GF-D8 (cell line): ENCODE measurements around the gene STARD5.
A peak's percentile ranks its signal among the peaks of the same experiment; 100 is the strongest.

Experiments
- DNase-seq: peaks from one replicate; lab custom pipeline; 2025; lab: John Stamatoyannopoulos, UW

Gene STARD5

DNA sequence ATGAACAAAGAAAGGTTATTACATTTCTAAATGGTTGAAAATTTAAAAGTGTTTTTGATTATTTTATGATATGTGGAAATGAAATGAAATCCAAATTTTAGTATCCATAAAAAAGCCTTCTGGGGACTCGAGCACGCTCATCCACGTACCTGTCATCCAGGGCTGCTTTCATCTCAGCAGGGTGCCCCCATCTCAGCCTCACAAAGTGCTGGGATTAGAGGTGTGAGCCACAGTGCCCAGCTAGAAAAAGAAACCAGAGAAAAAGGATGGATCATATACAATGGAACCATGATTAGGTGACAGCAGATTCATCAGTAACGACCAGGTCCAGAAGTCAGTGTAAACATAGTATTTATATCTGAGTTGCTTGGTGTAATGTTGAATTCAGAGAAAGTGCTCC is 49.7 kb downstream of the STARD5 start:
- no peak for DNase-seq

DNA sequence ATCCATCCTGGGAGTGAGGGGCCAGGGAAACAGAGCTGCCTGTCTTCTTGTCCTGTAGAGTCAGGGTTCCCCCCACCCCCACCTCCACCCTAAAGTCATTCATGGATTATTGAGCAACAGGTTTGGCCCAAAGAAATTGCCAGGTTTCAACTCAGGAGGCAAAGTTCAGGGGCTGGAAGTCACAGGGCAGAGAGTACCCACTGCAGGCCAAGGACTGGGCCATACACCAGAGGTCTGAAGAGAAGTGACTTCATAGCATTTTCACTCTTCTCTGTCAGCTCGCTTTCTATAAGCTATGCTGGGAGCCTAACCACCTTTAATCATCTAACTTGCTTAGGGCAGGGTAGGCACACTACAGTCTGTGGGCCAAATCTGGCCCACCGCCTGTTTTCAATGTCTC is 50.1 kb downstream of the STARD5 start:
- no peak for DNase-seq

DNA sequence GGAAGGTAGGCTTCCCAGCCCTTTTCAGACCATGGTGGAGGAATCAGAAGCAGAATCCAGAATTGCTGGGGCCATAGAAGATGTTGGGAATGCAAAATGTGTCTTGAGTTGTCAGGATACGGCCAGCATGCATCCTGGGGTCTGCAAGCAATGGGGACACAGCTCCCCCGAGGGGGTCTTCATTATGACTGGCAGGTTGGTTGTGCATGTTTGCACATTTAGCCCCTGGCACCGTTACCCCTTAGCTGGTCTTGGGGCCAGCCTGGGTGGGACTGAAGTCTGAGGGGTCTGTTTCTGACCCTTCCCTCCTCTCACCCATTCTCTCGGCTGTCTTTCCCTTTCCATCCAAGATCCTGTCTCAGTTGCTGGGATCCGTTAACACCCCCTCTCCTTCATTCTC is 50.7 kb downstream of the STARD5 start:
- DNase-seq: no peak

DNA sequence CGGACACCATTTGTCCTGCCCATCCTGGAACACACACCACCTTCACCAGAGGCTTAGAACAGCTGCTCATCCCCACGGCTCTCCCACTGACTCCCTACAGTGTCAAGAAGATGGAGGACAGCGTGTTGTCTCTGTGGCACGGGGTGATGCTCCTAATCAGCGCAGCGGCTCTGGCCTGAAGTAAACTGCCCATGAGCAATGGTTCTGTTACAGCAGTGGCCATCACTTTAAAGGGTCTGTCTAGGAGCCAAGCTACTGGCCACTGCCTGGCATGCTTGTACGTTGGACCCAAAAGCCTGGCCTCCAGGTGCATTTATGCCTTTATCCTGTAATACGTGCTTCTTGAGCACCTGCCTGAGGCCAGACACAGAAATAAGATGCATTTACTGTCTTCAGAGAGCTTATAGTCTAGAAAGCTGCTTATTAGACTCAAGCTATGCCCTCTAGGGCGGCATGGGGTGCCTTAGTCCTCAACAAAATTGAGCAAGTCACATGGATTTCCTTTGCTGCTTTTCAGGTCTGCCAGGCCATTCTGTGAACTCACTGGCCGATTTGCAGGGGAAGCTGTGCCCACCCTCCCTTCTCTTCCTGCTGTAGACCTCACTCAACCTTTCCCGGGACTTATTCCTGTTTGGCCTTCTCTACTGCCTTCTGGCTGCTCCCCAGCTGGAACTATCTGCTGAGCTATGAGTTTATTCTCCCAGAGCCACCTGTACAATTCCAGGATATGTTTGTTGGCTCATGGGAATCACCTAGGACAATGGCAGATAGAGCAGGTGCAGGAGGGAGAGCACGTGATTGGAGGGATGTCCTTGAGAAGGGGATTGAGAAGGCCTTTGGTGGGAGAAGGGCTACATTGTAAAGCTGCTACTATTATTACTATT is 51.9 kb downstream of the STARD5 start:
- DNase-seq: no peak

DNA sequence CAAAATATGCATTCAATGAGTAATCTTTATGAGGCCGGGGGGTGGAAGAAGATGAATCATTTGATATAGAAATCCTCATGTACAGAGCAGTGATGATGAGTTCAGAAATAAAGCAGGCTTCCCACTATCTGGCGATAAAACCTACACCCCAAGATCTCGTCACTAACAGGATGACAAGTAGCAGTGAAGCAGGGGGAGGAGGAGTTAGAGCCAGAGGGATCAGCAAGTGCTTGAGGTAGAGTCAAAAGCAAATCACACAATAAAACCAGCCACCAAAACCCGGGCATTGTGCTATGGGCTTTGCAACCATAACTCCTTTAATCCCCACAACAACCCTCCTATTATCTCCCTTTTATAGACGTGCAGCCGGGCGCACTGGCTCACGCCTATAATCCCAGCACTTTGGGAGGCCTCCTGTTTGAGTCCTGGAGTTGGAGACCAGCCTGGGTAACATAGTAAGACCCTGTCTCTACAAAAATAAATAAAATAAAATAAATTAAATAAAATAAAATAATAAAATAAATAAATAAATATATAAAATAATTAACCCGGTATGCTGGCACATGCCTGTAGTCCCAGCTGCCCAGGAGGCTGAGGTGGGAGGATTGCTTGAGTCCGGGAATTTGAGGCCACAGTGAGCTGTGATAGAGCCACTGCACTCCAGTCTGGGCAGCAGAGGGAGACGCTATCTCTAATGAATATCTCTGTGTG is 53.0 kb downstream of the STARD5 start:
- no peak for DNase-seq

DNA sequence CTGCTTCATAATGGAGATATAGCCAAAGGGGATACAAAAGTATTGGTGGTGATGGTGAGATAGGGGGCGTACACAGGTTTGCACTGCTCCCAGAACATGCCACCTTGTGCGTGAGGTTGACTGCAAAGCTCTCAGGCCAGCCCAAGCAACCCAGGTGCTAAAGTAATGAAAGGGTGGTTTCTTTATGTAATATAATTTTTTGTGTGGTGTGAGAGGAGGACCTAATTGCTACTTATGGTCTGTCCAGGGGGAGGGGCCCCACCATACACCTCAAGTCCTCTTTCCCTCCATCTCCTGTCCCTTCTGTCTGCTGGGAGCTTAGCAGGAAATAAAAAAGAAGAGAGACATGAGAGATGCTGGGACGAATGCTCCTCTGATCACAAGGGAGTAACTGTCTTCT is 53.8 kb downstream of the STARD5 start:
- DNase-seq: no peak

DNA sequence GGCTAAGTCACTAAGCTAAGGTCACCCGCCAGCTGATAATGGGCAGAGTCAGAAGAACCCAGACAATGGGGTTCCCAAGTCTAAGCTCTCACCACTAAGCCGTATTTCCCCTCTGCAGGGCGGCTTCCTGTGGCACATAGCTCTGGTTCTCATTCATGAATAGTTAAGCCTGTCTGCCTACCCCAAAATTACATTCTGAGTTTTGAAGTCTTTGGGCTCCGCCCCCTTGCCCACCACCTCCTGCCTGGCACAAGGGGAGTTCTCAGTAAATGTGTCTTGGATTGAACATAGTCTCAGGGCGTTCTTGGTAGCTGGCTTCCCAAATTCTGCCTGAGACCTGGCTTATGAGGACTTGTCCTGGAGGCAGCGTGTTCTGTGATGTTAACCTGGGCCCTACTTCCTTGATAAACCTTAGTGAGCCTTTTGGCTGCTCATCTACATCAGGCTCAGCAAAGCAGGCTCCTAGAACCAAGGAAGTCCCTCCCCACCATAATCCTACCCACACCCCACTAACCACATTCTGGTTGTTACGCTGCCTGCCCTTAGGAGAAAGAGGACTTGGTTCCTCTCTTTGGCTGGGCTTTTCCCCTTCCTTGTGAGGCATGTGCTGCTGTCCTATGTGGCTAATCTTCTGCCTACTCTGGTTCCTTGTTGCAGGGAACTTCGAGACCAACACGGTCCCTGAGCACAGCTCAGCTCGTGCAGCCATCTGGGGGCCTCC is 54.9 kb downstream of the STARD5 start:
- DNase-seq: no peak

DNA sequence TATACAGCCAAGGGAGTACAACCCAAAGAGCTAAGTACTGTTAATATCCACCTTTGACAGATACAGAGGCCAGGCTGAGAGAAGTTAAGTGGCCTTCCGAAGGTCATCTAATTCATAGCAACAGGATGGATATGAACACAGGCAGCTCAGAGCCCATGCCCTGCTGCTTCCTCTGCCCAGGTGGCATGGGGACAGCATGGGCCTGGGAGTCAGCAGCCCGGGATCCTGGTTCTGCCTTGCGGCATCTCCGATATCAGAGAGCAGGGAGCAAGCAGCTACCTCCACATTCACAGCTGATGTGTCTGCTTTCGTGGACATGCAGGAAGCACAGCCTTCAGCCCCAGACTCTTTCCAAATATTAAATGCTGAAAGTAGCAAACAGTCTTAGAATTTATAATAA is 55.6 kb downstream of the STARD5 start:
- no peak for DNase-seq

DNA sequence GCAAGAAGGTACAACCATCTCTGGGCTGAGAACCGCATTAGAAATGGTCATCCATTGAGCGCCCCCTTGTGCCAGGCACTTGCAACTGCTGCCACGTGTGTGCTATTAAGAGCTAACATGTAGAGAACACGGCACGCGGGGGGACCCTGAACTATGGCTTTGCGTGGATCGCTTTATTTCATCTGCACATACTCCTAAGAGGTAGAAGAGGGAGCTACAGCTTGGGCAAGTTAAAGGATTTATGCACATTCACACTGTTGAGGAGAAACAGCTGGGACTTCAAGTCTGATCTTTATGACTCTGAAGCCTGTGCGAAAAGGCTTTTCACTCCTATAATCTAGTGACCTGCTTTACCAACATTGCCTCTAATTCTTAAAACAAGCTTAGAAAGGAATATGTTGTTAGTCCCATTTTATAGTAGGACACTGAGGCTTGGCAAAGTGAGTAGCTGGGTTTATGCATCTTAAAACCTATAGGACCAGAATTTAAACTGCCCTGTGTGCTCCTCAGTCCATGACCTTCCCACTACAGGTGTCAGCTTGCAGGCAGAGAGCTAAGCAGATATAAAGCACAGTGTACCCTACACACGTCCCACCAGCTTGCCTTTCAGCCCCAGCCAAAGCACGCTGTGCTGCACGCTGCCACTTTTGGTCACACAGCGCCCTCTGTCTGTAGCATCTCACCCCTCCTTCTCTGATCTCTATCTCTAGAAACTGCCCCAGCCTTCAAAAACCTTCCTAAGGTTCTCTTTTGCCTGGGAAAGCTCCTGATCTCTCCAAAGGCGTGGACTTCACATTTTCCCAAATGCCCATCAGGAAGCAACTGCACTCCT is 57.8 kb downstream of the STARD5 start:
- DNase-seq: peak; percentile 42

DNA sequence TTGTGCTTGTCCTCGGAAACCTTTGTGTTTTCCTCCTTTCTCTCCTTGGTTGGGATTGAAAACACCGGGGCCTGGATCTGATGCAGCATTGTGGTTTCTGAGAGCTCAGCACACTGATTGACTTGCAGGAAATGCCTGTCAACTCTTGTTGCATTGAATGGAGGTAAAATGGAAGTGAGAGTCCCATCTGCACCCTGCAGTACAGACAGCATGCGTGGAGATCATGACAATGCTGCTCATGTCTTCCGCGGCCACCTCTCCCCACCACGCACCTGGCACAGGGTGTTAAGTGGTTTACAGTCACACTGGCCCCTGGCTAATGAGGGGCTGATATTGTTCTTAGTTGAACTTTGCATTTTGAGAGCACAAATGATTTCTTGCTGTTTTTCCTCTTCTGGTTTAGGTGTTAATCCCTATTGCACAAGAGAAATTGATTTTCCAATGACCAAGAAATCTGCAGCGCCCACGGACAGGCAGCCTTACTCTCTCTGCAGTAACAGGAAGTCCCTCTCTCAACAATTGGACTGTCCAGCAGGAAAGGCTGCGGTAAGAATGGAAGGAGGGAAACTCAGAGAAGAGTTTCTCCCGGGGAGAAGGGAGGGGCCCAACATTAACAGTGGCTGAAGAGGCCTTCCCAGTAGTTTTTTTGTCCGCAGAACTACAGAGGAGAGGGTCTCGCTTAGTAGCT is 58.5 kb downstream of the STARD5 start:
- DNase-seq: no peak

DNA sequence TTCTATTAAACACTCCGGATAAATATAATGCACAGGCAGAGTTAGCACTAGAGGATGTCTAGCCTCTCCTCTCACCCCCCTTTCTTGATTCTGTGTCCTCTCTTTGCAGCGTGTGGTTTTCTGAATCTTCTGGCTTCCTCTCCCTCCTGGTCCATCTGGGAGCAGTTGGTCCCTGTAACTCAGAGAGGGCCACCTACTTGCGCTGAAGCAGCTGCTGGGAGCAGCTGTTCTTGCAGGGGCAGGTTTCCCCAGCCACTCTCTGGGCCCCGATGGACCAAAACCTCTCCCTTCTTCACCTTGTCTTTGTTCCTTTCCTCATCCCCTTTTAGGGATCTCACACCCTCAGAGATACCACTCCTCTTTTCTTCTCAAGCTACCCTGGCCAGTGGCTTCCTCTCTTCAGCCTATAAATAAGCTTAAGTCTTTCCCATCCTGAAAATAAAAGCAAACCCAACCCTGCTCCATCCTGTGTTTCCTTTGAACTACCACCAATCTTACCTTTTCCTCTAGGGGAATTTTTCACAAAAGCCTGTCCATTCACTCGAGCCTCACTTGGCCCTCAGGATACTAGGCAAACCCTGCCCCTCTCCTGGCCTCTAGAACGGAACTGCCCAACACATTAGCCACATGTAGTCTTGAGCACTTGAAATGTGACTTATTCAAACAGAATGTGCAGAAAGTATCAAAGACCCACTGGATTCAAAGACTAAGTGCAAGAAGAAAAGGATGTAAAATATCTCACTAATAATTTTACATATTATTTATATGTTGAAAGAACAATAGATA is 59.7 kb downstream of the STARD5 start:
- DNase-seq: no peak

DNA sequence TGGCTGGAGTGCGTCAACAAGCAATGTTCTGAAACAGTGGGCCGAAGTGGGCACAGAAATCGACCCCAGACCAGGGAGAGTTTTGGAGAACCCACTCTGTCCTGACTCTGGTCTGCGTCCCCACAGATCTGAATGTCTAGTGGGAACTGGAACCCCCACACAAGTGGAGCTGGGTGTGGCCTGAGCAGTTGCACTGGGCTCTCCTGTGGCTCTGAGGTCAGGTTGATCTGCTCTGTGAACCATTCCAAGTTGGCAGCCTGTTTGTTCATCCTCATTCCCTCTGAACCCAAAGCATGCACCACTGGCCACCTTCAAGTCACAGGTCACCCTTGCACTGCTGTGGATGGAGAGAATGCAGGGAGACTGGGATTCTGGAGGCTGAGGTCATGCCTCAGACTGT is 60.5 kb downstream of the STARD5 start:
- DNase-seq: no peak

DNA sequence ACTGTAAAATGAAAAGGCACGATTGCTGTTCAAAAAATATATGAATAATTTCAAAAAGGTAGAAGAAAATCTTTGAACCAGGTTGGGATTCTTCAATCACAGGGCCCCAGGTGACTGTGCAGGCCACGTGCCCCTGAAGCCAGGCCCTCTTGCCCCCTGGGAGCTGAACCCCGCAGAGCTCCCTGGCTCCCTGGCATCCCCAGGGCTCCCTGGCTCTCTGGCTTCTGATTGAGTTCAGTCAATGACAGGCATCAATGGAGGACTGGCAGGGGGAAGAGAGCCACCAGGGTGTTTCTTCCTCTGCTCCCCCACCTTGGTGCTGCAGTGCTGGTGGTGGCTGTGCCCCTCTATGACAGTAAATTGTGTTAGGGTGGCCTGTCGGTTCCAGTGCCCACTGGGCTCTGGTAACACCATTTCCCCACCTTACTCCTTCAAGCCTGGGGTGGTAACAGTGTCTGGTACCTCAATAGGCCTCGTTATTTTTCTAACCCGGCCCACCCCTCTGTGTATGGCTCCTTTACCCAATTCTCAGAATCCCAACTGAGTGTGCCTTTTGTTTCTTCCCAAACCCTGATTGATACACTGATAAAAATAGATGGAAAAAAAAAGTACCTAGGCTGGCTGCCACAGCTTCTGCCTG is 62.6 kb downstream of the STARD5 start:
- no peak for DNase-seq

DNA sequence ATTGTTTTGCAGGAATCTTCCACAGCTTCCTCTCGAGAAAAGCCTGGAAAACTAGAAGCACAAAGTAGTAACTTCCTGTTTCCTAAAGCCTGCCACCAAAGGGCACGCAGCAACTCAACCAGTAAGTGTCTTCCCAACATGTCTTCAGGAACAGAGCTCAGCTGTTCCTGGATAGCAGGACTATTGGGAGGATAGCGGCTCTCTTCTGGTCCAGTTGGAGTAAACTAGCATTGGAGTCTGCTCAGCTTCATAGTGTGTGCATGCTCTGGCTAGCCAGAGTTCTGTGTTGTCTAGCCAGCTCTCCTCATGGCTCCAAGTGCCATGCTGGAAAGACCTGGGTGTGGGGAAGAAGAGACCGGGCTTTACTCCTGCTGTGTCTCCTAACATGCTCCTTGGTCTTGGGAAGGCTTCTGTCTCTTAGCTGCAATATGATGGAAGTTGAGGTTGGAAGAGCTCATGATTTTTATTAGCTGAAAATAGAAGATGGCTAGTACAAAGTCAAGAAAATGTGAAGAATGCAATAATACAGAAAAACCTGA is 64.1 kb downstream of the STARD5 start:
- DNase-seq: no peak
